HL-60 (cell line): Measurements from ENCODE around the gene BAIAP2.

Experiments
- DNase-seq, 2 experiments: peaks; one replicate each; pipeline ENCODE4 v3.0.0-alpha.2; 2010 to 2020; ENCODE audit warnings: low read depth in 1 of 2, low spot score in 1 of 2
- H3K27ac ChIP-seq: fragments of 250-450 bp; sonication (Bioruptor Pico); replicated peaks from 2 replicates; pipeline ENCODE4 v1.5.1; 2020; ENCODE audit warnings: mild to moderate bottlenecking, moderate library complexity
- H3K27me3 ChIP-seq: fragments of 250-450 bp; sonication (Bioruptor Pico); 2 replicates; pipeline ENCODE4 v1.5.1; 2021; ENCODE audit warnings: mild to moderate bottlenecking, moderate library complexity; ENCODE audit not compliant: insufficient read depth, poor library complexity, severe bottlenecking
- H3K4me3 ChIP-seq: replicated peaks from 2 replicates; pipeline ENCODE4 v1.5.1; 2011; ENCODE audit warnings: mild to moderate bottlenecking, control low read depth, low read length; ENCODE audit not compliant: insufficient read depth
- CTCF ChIP-seq: IDR thresholded peaks from one replicate; pipeline ENCODE4 v1.5.1; 2011; ENCODE audit warnings: low read length, control low read depth, inconsistent platforms; ENCODE audit not compliant: insufficient read depth
- GABPA ChIP-seq: IDR thresholded peaks from 2 replicates; pipeline ENCODE4 v1.6.1; 2012; ENCODE audit warnings: low read depth
- POLR2AphosphoS5 ChIP-seq: IDR thresholded peaks from 2 replicates; pipeline ENCODE4 v1.6.1; 2012; ENCODE audit warnings: low read depth
- REST ChIP-seq: IDR thresholded peaks from 2 replicates; pipeline ENCODE4 v1.6.1; 2012; ENCODE audit warnings: low read depth; ENCODE audit not compliant: insufficient replicate concordance
- SPI1 ChIP-seq: IDR thresholded peaks from 2 replicates; pipeline ENCODE4 v1.6.1; 2012; ENCODE audit warnings: low read depth, mild to moderate bottlenecking, borderline replicate concordance

BAIAP2 gene

GRCh38 chr17:81056312-81056711 lies 21.4 kb downstream of the BAIAP2 start:
- Histone ChIP-seq H3K4me3 (no peak overlapping the region), H3K27me3 (peaks cover 15% of the 10 kb centered on the region), H3K27ac (no peak overlapping the region)
- DNase-seq = peak in 1 of 2 experiments; percentile 26
- TF ChIP-seq POLR2AphosphoS5 = no peak
- TF ChIP-seq REST = no peak
- TF ChIP-seq GABPA = no peak
- no peak for TF ChIP-seq SPI1
- no peak for TF ChIP-seq CTCF

GRCh38 chr17:81057079-81057730 lies 22.3 kb downstream of the BAIAP2 start:
- no peak overlapping the region for H3K4me3 ChIP-seq
- DNase-seq = no peak
- peaks cover 14% of the 10 kb centered on the region for H3K27me3 ChIP-seq
- TF ChIP-seq POLR2AphosphoS5 = no peak
- no peak for TF ChIP-seq CTCF
- no peak overlapping the region for H3K27ac ChIP-seq

- no peak overlapping the region for H3K27ac ChIP-seq
- TF ChIP-seq GABPA (no peak), SPI1 (no peak), CTCF (no peak), POLR2AphosphoS5 (no peak), REST (no peak)
- no peak overlapping the region for H3K4me3 ChIP-seq
- DNase-seq = no peak
- peaks cover 11% of the 10 kb centered on the region for H3K27me3 ChIP-seq
These were observed 22.8 kb downstream of the BAIAP2 start for GRCh38 chr17:81057777-81058176.

GRCh38 chr17:81058263-81058871 lies 23.4 kb downstream of the BAIAP2 start:
- no peak overlapping the region for H3K4me3 ChIP-seq
- TF ChIP-seq CTCF (no peak), GABPA (no peak), SPI1 (no peak)
- peaks cover 5% of the 10 kb centered on the region for H3K27me3 ChIP-seq
- DNase-seq = no peak
- H3K27ac ChIP-seq = no peak overlapping the region
